ENCODE results near the gene AGAP1. TPM values are rescaled to one million over a fixed set of nuclear protein-coding genes. Genes with fewer than 3 reads are reported as not detected.

Gene AGAP1
- total RNA-seq, 1 experiment from 2014 or later, result 56.4 TPM

- TF ChIP-seq CTCF (IDR thresholded peaks at IDR 0.05; ENCODE audit: unreplicated experiment), result no peak
- H3K9me3 Mint-ChIP-seq (ENCODE audit: low read depth, unreplicated experiment), result no peaks in the 10 kb centered on the region
- H3K27me3 Mint-ChIP-seq (ENCODE audit: unreplicated experiment), result no peaks in the 10 kb centered on the region
- BruUV-seq (replicated peaks), result no TSS peak
- H3K4me3 Mint-ChIP-seq (ENCODE audit: low read depth, unreplicated experiment), result no peak overlapping the region
- intact Hi-C loops (cut with micrococcal nuclease; ENCODE audit: unreplicated experiment), result no loop called here
- H3K36me3 Mint-ChIP-seq (ENCODE audit: insufficient read depth, unreplicated experiment), result peaks cover 8% of the 10 kb centered on the region
- H3K27ac Mint-ChIP-seq (ENCODE audit: unreplicated experiment), result no peak overlapping the region
- DNase-seq, result no peak
- CTCF ChIA-PET, result interaction anchor here (1.4 kb wide), 1 partner anchor 219 kb away, joined by 3 read pairs; no protein-coding TSS in a partner anchor
- H3K4me1 Mint-ChIP-seq (ENCODE audit: low read depth, unreplicated experiment), result peaks cover 68% of the 10 kb centered on the region
Observed at GRCh38 chr2:235550378-235550760, 56.5 kb downstream of the AGAP1 start.

GRCh38 chr2:235550946-235551345 is 57.1 kb downstream of the AGAP1 start:
- intact Hi-C loops (cut with micrococcal nuclease; ENCODE audit: unreplicated experiment), result no loop called here
- Mint-ChIP-seq H3K9me3 (ENCODE audit: low read depth, unreplicated experiment) (no peaks in the 10 kb centered on the region), H3K27ac (ENCODE audit: unreplicated experiment) (no peak overlapping the region), H3K4me1 (ENCODE audit: low read depth, unreplicated experiment) (peaks cover 66% of the 10 kb centered on the region), H3K4me3 (ENCODE audit: low read depth, unreplicated experiment) (no peak overlapping the region), H3K27me3 (ENCODE audit: unreplicated experiment) (no peaks in the 10 kb centered on the region), H3K36me3 (ENCODE audit: insufficient read depth, unreplicated experiment) (peaks cover 8% of the 10 kb centered on the region)
- DNase-seq, result no peak
- CTCF ChIA-PET, result interaction anchor here (0.6 to 1.4 kb wide), 3 partner anchors 220 to 321 kb away, joined by 3 to 4 read pairs (median 3); no protein-coding TSS in a partner anchor
- no peak for TF ChIP-seq CTCF (IDR thresholded peaks at IDR 0.05; ENCODE audit: unreplicated experiment)
- BruUV-seq (replicated peaks), result no TSS peak

- peak overlapping the region; percentile 43 for H3K4me3 Mint-ChIP-seq (ENCODE audit: low read depth, unreplicated experiment)
- peak overlapping the region; percentile 60 for H3K27ac Mint-ChIP-seq (ENCODE audit: unreplicated experiment)
- H3K4me1 Mint-ChIP-seq (ENCODE audit: low read depth, unreplicated experiment), result peaks cover 61% of the 10 kb centered on the region
- DNase-seq, result peak; percentile 76
- peaks cover 8% of the 10 kb centered on the region for H3K36me3 Mint-ChIP-seq (ENCODE audit: insufficient read depth, unreplicated experiment)
- CTCF ChIA-PET, result interaction anchor here (0.6 to 1.5 kb wide), 16 partner anchors 8 to 1531 kb away, joined by 3 to 7 read pairs (median 4); no protein-coding TSS in a partner anchor
- TF ChIP-seq CTCF (IDR thresholded peaks at IDR 0.05; ENCODE audit: unreplicated experiment), result peak; percentile 55
- intact Hi-C loops (cut with micrococcal nuclease; ENCODE audit: unreplicated experiment), result loop anchor here (1.0 to 2.0 kb wide), 2 partner anchors 51 to 57 kb away; no protein-coding TSS in a partner anchor
- BruUV-seq (replicated peaks), result no TSS peak
- H3K9me3 Mint-ChIP-seq (ENCODE audit: low read depth, unreplicated experiment), result no peaks in the 10 kb centered on the region
- no peaks in the 10 kb centered on the region for H3K27me3 Mint-ChIP-seq (ENCODE audit: unreplicated experiment)
Observed at GRCh38 chr2:235551965-235552364, 58.1 kb downstream of the AGAP1 start.

GRCh38 chr2:235552671-235553070 is 58.8 kb downstream of the AGAP1 start:
- peaks cover 64% of the 10 kb centered on the region for H3K4me1 Mint-ChIP-seq (ENCODE audit: low read depth, unreplicated experiment)
- no peak for DNase-seq
- intact Hi-C loops (cut with micrococcal nuclease; ENCODE audit: unreplicated experiment), result loop anchor here (1.0 to 2.0 kb wide), 2 partner anchors 52 to 57 kb away; no protein-coding TSS in a partner anchor
- H3K27me3 Mint-ChIP-seq (ENCODE audit: unreplicated experiment), result no peaks in the 10 kb centered on the region
- CTCF ChIA-PET, result interaction anchor here (0.5 to 1.5 kb wide), 6 partner anchors 21 to 203 kb away, joined by 3 to 7 read pairs (median 4); no protein-coding TSS in a partner anchor
- peaks cover 8% of the 10 kb centered on the region for H3K36me3 Mint-ChIP-seq (ENCODE audit: insufficient read depth, unreplicated experiment)
- TF ChIP-seq CTCF (IDR thresholded peaks at IDR 0.05; ENCODE audit: unreplicated experiment), result no peak
- BruUV-seq (replicated peaks), result no TSS peak
- H3K27ac Mint-ChIP-seq (ENCODE audit: unreplicated experiment), result peak overlapping the region; percentile 60
- H3K4me3 Mint-ChIP-seq (ENCODE audit: low read depth, unreplicated experiment), result peak overlapping the region; percentile 43
- no peaks in the 10 kb centered on the region for H3K9me3 Mint-ChIP-seq (ENCODE audit: low read depth, unreplicated experiment)

Data from Calu3 (cell line).